EH (cell line): Measurements from ENCODE around the gene TRAF3IP1.
A peak's percentile ranks its signal among the peaks of the same experiment; 100 is the strongest.
"Not testable (repeated sequence)": the region's sequence is repeated elsewhere in the genome, so short reads cannot be mapped to it uniquely, and the experiment has no call there.

ENCODE experiments used
- DNase-seq: peaks from one replicate; pipeline ENCODE4 v3.0.0-alpha.2; 2015; ENCODE audit warnings: low read depth

TRAF3IP1 gene

GRCh38 chr2:238427435-238428162 is 107.3 kb downstream of the TRAF3IP1 start:
- peak; percentile 26 for DNase-seq

DNA sequence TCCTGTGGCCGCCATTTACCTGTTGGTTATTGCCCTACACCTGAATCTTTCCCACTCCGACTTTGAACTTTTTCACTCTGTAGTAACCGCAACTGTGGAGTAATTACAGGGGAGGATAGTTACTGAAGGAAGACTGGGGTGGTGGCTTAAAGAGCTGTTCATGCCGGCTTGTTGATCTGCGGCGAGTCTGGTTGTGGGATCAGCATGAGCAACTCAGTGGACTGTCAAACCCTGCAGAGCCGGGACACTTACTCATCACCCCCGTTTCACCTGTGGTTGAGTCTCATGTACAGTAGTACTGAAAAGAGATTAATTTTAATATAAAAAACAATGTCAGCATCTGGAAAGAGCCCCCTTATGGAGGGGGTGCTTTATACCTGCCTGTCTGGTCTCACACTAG is 108.5 kb downstream of the TRAF3IP1 start:
- no peak for DNase-seq

DNA sequence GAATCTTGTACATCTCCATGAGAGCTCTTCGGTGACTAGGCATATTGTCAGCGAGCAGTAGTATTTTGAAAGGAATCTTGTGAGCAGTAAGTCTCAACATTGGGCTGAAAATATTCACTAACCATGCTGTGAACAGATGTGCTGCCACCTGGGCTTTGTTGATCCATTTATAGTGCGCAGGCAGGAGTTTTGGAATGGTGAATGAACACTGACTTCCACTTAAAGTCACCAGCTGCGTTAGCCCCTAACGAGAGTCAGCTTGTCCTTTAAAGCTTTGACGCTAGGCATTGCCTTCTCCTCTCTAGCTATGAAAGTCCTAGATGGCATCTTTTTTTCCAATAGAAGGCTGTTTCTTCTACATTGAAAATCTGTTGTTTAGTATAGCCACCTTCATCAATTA is 110.5 kb downstream of the TRAF3IP1 start:
- DNase-seq: no peak

- DNase-seq: no peak
Measured at GRCh38 chr2:238431456-238431855, 111.1 kb downstream of the TRAF3IP1 start.

DNA sequence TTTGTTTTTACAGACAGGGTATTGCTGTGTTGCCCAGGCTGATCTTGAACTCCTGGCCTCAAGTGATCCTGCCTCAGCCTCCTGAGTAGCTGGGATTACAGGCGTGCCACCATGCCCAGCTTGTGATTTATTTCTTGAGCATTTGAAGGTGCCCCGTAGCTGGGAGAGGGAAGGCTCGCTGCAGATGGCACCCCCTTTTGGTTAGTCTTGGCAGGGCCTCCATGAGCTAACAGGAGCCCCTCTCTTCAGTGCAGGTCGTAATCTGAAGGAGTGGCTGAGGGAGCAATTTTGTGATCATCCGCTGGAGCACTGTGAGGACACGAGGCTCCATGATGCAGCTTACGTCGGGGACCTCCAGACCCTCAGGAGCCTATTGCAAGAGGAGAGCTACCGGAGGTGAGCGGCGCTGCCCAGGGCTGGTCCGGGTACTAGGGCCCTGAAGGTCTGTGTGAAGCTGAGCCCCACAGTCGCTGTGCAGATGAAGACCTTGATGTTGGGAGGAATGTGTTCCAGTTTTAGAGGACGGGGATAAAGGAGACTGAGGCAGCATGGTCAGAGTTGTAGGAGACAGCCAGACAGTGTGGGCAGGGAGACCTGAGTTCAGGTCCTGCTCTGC is 113.1 kb downstream of the TRAF3IP1 start:
- DNase-seq: no peak

GRCh38 chr2:238433941-238434845 is 113.9 kb downstream of the TRAF3IP1 start:
- DNase-seq: peak; percentile 96

GRCh38 chr2:238434846-238435751 is 114.8 kb downstream of the TRAF3IP1 start:
- DNase-seq: no peak

- DNase-seq: no peak
Measured at GRCh38 chr2:238435752-238436096, 115.4 kb downstream of the TRAF3IP1 start.

DNA sequence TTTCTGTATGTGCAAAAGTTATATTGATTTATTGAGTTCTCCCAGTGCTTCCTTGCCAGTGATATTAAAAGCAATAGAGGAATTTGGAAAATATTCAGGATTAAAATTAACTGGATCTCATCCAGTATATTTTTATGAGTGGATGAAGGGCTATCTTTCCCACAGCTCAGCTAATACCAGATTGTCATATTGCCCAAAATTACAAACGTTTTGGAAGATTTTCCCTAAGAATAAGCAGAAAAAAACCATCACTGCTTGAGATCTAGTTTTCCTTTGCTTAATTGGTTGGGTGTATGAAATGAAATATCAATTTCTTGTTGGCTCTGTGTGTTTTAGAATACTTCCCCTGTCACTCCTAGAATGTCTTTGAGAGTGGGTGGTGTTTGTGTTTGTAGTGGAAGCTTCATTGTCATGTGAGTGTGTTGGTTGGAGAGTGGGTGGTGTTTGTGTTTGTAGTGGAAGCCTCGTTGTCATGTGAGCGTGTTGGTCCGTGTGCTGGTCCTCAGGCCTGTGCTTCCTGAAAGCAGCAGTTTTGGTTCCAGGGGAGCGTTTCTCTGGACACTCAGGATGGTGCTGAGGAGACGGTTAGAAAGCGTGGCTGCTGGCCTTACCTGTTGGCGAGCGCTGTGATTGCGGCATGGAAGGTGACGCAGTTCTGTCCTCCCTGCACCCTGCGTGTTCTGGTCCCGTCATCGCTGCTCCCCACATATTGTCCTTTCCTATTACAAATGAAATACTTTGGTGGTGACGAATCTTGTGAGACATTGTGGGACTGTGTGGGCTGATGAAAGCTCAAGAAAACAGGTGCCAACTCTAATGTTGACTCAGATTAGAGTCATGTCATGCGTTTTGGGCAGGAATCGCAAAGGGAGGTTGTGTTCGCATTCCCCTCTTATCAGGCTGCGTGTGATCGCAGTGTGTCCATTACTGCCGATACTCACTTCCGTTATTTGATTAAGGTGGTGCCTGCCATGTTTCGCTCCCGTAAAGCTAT is 118.8 kb downstream of the TRAF3IP1 start:
- peak; percentile 95 for DNase-seq

DNA sequence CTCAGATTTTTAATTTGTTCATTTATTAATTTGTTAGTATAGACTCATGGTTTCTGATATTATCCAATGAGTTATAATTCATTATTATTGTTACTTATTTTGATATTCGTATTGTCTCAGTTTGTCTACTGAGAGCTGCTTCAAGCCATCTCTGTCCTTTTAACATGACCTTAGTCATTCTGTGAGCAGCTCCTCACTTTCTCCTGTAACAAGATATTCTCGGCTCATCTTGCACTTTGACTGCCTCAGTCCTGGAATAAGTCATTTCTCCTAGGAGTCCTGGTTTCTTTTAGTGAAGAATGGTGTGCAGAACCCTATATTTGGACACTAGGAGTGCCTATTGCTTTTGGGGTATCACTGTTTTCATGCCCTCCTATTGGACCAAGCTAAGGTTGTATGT is 119.6 kb downstream of the TRAF3IP1 start:
- DNase-seq: peak; percentile 47

- DNase-seq: no peak
Measured at GRCh38 chr2:238440331-238440730, 120.0 kb downstream of the TRAF3IP1 start.

DNA sequence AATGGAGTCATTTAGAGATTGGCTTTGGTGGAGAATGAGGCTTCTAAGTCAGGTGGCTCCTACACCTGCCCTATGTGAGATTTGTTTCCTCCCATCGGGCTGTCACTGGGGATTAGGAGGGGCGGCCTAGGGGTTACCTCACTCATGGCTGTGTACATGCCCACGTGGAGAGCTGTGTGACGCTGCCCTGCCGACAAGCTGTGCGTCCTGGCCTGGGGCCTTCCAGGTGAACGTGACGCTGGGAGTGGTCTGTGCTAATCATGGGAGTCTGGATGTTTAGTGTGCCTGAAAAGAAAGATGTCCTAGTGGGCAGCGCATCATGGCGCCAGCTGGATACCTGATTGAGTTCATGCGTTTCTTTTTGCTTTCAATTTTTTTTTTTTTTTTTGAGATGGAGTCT is 120.4 kb downstream of the TRAF3IP1 start:
- no peak for DNase-seq

DNA sequence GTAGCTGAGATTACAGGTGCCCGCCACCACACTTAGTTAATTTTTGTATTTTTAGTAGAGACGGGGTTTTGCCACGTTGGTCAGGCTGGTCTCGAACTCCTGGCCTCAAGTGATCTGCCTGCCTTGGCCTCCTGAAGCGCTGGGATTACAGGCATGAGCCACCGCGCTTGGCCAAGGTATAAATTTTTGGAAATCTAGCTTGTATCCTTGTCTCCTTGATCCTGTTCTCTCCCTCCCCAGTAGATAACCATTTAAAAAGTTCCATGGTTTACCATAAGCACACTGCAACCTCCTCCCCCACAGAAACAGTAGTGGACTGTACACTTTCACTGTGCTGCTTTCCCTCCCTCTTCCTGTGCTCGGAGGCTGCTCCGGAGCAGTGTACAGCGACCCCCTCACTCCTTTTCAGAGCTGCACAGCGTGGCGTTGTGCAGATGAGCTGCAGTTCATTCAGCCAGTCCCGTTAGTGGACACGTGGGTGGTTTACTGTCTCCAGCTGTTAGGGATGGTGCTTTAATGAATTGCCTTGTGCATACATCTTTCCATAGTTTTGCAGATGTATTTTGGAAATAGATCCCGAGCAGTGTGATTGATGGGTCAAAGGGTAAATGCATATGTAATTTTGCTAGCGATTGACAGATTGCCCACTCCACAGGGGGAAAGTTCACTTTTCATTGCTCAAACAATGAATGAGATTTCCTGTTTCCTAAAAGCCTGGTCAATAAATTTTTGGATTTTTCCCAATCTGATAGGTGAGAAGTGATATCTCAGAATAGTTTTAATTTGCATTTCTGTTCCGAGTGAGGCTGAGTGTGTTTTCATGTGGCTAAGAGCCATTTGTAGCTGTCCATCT is 121.2 kb downstream of the TRAF3IP1 start:
- no peak for DNase-seq

- not testable (repeated sequence) for DNase-seq
Measured at GRCh38 chr2:238442257-238442656, 121.9 kb downstream of the TRAF3IP1 start.

DNA sequence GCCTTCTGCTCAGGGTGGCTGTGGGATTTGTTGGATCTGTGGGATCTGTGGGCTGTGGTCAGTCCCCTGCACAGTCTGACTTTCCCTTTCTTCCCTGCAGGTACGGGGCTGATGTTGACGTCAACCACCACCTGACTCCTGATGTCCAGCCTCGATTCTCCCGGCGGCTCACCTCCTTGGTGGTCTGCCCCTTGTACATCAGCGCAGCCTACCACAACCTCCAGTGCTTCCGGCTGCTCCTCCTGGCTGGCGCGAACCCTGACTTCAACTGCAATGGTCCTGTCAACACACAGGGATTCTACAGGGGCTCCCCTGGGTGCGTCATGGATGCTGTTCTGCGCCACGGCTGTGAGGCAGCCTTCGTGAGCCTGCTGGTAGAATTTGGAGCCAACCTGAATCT is 123.9 kb downstream of the TRAF3IP1 start:
- no peak for DNase-seq

GRCh38 chr2:238445409-238446190 is 125.3 kb downstream of the TRAF3IP1 start:
- DNase-seq: no peak

GRCh38 chr2:238446371-238446770 is 126.1 kb downstream of the TRAF3IP1 start:
- no peak for DNase-seq

DNA sequence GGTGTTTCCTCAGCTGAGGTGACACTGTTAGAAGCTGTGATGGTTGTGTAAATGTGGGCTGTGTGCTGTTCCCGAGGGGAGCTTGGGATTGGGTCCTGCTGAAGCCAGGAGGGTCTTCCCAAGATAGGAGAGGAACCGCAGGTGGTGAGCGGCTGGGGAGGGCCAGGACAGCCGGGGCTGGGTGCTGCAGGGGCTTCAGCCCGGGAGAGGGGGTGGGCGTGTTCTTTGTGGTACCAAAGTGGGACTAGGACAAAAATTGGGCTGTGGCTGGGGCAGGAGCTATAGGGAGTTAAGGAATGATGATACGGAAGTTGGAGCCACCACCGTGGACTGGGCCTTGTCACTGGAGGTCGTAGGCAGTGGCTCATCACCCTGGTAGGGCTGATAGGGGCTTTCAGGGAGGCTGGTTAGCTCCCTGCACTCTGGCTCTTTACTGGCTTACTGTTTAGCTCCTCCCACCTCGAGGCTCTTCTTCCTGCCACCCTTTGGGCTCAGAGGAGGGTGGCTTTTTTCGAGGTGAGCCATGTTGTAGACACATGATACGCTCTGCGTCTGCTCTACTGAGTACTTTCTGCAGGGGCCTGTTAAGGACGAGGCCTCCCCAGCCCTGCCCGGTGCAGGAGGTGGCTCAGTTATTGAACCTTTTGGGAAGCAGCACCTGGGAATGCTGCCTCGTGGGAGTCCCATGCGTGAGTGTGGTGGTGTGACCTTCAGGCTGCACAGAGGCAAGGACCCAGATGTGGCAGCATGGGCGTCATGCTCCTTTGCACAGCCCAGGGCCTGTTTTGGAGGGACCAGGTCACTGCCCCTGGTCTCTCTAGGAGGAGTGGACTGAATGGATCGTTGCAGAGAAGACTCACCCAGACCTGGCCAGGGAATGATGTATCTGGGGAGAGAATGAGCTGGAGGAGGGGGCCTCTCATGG is 128.0 kb downstream of the TRAF3IP1 start:
- DNase-seq: no peak
